Measurements from ENCODE around the gene ARHGAP22. TPM values are rescaled to one million over a fixed set of nuclear protein-coding genes. Genes with fewer than 3 reads are reported as not detected.

ARHGAP22 gene
- total RNA-seq, 4 donors from 2014 or later: 3.2 to 24.0 (median 9.9) TPM

- no peak for DNase-seq (ENCODE audit: low spot score)
- no peak for ATAC-seq (ENCODE audit: low FRiP score)
- TF ChIP-seq CTCF (IDR thresholded peaks at IDR 0.05): no peak
These were observed 84.7 kb downstream of the ARHGAP22 start for GRCh38 chr10:48520184-48520506.

GRCh38 chr10:48519481-48520183 lies 85.2 kb downstream of the ARHGAP22 start:
- no peak for ATAC-seq (ENCODE audit: low FRiP score)
- no peak for TF ChIP-seq CTCF (IDR thresholded peaks at IDR 0.05)
- no peak for DNase-seq (ENCODE audit: low spot score)

GRCh38 chr10:48518986-48519385 lies 85.9 kb downstream of the ARHGAP22 start:
- TF ChIP-seq CTCF (IDR thresholded peaks at IDR 0.05): no peak
- DNase-seq (ENCODE audit: low spot score) (no peak), ATAC-seq (ENCODE audit: low FRiP score) (no peak)

- ATAC-seq (ENCODE audit: low FRiP score) (no peak), DNase-seq (ENCODE audit: low spot score) (no peak)
- no peak for TF ChIP-seq CTCF (IDR thresholded peaks at IDR 0.05)
These were observed 86.7 kb downstream of the ARHGAP22 start for GRCh38 chr10:48517911-48518811.

GRCh38 chr10:48517482-48517881 lies 87.4 kb downstream of the ARHGAP22 start:
- no peak for TF ChIP-seq CTCF (IDR thresholded peaks at IDR 0.05)
- no peak for DNase-seq (ENCODE audit: low spot score)
- ATAC-seq (ENCODE audit: low FRiP score): no peak

GRCh38 chr10:48516911-48517310 lies 88.0 kb downstream of the ARHGAP22 start:
- ATAC-seq (ENCODE audit: low FRiP score): no peak
- TF ChIP-seq CTCF (IDR thresholded peaks at IDR 0.05): no peak
- DNase-seq (ENCODE audit: low spot score): no peak

Measured in omental fat pad (tissue), 4 donors.